GM18873 (cell line): ENCODE measurements around the gene TP53TG5.

Source experiments
- ATAC-seq: cut with Tn5 transposase; IDR thresholded peaks from one replicate; pipeline ENCODE4 v1.9.1; 2021; ENCODE audit warnings: mild to moderate bottlenecking, moderate library complexity, moderate number of reproducible peaks; ENCODE audit not compliant: unreplicated experiment, low FRiP score

Gene TP53TG5

DNA sequence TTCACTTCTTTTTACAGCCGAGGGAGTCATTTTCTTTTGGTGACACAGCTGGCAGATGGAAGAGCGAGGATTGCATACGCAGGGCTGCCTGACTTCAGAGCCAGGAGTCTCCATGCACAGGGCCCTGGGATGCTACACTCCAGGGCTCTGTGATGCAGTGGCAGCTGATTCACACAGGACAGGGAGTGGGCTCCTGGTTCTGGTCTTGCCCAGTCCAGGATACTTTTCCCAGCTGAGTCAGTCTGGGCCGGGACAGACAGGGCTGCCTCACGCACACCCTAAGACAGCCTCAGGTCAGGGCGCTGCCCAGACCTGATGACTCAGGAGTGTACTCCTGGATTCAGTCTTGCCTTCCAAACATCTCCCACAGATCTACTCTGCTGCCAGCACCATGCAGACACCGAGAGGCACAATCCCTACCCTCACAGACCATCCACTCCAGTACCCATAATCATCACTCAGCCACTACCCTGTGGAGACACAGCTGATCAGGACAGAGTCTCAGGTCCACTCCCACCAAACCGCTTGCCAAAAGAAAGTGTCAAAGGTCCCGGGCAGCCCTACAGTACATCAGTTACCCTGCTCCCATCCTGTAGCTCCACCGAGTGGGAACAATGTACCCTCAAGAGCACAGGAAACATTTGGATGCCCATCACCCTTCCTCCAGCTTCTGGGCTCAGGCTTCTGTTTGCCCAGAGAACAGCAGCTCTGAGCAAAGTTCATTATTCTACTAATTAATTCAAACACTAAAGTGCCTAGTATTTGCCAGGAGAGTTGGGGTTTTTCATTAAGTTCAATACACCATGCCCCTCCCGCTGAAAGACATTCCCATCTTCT is 41.4 kb downstream of the TP53TG5 start:
- ATAC-seq: no peak

- no peak for ATAC-seq
These were observed 47.6 kb downstream of the TP53TG5 start for GRCh38 chr20:45330476-45330875.

GRCh38 chr20:45329497-45330319 is 48.4 kb downstream of the TP53TG5 start:
- ATAC-seq: no peak

DNA sequence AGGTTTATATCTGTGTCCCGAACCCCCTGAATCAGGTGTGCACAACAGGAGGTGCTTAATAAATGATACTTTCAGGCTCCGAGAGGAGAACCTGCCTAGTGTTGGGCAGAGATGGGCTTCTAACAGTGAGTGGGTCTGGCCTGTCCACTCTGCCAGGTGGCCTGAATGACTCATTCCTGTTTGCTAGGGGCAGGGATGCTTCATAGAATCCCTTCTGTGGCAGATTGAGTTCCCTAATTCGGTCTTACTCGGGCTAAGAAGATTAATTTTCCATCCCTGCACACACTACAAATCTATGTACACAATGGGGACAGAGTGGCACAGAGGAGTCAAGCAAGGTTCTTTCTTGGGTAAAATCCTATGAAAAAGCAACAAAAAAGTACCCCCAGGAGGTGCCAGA is 49.7 kb downstream of the TP53TG5 start:
- ATAC-seq: no peak

- ATAC-seq: no peak
These were observed 52.8 kb downstream of the TP53TG5 start for GRCh38 chr20:45325371-45325770.

DNA sequence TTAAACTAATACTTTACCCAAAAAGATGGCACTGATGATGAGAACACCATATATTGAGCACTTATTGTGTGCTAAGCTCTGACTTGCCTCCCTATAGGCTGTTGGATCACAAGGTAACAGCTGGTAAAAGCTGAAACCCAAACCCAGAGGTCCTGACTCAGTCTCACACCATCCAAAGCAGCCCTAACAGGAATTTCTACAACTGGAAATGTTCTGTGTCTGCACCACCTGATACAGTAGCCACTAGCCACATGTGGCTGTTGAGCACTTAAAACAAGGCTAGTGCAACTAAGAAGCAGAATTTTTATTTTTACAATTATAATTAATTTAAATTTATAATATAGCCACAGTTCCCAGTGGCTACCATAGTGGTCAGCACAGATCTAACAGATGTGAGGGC is 54.4 kb downstream of the TP53TG5 start:
- no peak for ATAC-seq

GRCh38 chr20:45322952-45323383 is 55.2 kb downstream of the TP53TG5 start:
- ATAC-seq: no peak
